Stimulated activated CD4-positive, alpha-beta T cell treated with anti-CD3 and anti-CD28 coated beads, Interleukin-2, amount 100 ng/mL, for 48 hours (primary cell): ENCODE data around the gene EGFR.

Experiments
- DNase-seq, 2 donors: peaks; one replicate each; pipeline ENCODE4 v3.0.0-alpha.2; 2020

Gene EGFR

DNA sequence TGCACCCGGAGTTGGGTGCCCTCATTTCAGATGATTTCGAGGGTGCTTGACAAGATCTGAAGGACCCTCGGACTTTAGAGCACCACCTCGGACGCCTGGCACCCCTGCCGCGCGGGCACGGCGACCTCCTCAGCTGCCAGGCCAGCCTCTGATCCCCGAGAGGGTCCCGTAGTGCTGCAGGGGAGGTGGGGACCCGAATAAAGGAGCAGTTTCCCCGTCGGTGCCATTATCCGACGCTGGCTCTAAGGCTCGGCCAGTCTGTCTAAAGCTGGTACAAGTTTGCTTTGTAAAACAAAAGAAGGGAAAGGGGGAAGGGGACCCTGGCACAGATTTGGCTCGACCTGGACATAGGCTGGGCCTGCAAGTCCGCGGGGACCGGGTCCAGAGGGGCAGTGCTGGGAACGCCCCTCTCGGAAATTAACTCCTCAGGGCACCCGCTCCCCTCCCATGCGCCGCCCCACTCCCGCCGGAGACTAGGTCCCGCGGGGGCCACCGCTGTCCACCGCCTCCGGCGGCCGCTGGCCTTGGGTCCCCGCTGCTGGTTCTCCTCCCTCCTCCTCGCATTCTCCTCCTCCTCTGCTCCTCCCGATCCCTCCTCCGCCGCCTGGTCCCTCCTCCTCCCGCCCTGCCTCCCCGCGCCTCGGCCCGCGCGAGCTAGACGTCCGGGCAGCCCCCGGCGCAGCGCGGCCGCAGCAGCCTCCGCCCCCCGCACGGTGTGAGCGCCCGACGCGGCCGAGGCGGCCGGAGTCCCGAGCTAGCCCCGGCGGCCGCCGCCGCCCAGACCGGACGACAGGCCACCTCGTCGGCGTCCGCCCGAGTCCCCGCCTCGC lies at the start of gene EGFR:
Gene EGFR (plus strand): TSS at position 657 of the 830 bp plus-strand sequence. CDS start 261 bp downstream, outside the sequence.
- DNase-seq, result no peak

GRCh38 chr7:54969208-54969967 lies 49.4 kb upstream of the EGFR start:
- DNase-seq, result no peak

GRCh38 chr7:54972733-54973294 lies 46.0 kb upstream of the EGFR start:
- DNase-seq, result no peak

- DNase-seq, result no peak
These were observed 40.3 kb upstream of the EGFR start for GRCh38 chr7:54978364-54979116.

DNA sequence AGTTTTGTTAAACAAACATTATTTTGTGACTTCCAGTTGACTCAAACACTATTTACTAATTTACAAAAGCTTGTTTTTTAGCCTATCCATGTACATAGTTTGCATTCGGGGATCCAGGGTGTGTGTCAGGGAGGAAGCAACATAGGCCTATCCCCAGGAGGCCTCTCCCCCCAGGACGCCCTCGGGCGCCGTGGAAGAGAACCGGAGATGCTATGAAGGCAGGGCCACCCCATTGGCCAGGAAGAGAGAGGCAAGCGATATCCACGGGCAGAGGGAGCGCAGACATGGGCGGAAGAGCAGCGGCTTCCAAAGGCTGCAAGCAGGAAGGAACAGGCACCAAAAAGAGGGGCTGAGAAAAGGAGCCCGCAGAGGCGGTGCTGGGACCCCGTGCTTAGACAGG lies 38.3 kb upstream of the EGFR start:
- DNase-seq, result no peak

DNA sequence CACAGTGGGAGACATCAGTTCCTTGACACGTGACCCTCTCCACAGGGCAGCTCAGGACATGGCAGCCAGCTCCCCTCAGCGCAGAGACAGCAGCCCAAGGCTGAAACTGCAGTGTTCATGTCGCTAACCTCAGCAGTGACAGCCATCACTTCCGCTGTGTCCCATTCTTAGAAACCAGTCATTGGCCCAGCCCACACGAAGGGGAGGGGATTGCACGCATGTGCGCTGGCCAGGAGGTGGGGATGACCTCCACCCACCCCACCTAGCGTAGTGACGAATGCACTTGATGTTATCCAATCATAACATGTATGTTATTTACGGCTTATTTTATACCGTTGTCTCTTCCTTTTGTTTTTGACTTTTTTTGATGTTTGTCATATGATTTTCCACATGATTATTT lies 36.9 kb upstream of the EGFR start:
- DNase-seq, result no peak

- DNase-seq, result no peak
These were observed 33.1 kb upstream of the EGFR start for GRCh38 chr7:54985426-54986330.

DNA sequence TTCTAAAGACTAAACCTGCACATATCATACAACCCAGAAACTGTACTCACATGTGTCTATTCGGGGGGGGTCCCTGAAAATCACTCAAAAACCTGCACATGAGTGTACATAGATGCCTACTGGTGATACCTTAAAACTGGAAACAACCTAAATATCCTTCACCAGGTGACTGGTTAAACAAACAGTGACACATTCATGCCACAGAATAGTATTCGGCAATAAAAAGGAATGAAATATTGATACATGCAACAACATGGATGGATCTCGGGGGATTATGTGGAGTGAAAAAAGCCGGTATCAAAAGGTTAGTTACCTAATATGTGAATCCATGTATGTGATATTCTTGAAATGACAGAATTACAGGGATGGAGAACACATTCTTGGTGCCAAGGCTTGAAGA lies 32.1 kb upstream of the EGFR start:
- DNase-seq, result no peak

DNA sequence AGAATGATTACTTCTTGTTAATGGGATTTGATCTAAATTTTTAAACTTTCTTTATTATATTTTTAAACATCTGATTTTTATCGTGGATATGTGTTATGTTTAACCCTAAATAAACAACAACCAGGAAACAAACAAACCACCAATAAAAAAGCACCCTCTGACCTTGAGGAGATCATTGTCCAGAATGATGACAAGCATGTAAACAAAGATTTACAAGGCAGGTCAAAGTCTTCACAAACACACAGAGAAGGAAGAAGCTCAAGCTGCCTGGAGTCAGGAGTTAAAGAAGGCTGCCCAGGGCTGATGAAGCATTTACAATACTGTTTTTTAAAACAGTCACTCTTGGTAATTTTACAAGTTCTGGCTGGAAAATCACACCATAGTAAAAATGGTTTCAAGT lies 31.0 kb upstream of the EGFR start:
- no peak for DNase-seq

GRCh38 chr7:54988516-54988915 lies 30.3 kb upstream of the EGFR start:
- DNase-seq, result no peak

GRCh38 chr7:54989453-54990225 lies 29.2 kb upstream of the EGFR start:
- DNase-seq, result no peak

DNA sequence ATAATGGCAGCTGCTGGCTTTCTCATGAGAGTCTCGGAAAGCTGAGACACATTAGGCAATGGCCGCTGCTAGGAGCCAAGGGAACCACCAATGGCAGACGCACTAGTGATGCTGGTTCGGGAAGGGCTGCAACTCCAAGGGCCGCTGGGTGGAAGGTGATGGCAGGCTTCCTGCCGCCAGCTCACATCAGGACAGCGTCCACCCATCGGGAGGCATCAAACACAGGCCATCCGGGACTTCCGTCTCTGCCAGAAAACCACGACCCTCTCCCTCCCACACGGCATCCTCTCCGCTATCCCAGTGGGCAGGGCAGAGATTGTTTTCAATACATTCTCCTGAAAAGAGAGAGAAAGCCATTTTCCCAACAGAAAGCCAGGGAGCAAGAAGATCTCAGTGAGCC lies 27.5 kb upstream of the EGFR start:
- DNase-seq, result no peak

GRCh38 chr7:54992871-54993475 lies 25.8 kb upstream of the EGFR start:
- no peak for DNase-seq

GRCh38 chr7:54995166-54995565 lies 23.7 kb upstream of the EGFR start:
- DNase-seq, result no peak

DNA sequence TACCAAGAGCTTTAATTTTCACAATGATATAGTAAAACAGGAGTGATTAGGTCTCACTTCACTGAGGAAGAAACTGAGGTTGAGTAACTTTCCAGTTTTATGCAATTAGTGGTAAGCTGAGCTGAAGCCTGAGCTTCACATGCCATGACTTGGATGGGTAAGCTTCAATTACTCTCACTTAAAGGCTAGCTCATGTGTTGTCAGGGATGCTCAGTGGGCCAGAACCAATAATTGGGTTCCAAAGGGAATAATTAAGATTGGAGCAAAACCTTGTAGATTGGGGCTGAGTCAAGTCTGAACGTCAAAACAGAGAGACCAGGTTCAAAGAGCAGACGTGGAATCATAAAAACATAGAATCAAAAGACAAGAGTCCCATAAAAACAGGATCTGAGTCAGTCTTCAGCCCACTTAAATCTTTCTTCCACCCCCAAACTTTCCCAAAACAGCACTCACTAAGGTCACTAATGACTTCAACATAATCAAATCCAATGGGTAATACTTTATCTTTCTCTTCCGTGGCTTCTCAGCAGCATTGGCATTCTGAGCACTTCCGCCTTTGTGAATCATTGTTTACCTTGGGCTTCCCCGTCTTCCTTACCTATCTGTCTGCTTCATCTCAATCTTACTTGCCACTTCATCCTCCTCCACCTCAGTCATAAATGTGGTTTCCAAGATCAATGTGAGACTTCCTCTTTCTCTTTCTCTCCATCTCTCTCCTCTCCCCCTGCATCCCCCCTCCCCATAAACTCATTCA lies 23.0 kb upstream of the EGFR start:
- peak in 1 of 2 donors; percentile 12 for DNase-seq

- DNase-seq, result no peak
These were observed 22.4 kb upstream of the EGFR start for GRCh38 chr7:54996391-54996790.

- no peak for DNase-seq
These were observed 14.2 kb upstream of the EGFR start for GRCh38 chr7:55004579-55004978.

GRCh38 chr7:55005241-55005851 lies 13.5 kb upstream of the EGFR start:
- no peak for DNase-seq

DNA sequence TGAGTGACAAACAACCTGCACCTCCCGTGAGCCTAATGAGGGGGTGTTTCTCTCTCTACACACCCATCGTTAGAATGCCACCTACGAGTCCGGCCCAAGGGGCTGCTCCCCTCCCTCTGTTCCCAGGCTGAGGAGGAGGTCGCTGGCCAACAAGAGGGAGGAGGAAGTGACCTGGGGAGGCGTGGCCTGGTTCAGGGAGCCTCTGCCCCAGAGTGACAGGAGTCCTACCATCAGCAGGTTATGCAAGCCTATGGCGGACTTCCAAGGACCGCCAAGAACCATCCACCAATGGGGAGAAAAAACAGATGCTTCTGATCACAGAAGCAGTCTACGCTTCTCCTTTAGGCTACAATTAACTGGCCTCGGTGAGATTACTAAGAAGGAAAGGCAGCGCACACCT lies 12.3 kb upstream of the EGFR start:
- DNase-seq, result no peak

DNA sequence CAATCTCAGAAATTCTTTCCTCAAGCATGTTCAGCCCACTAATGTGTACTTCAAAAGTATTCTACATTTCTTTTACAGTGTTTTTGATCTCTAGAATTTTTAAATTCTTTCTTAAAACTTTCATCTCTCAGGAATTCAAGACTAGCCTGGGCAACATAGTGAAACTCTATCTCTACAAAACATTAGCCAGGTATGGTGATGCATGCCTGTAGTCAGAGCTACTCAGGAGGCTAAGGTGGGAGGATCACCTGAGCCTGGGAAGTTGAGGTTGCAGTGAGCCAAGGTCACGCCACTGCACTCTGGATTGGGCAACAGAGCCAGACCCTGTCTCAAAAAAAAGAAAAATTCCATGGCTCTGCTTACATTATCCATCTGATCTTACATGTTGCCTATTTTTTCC lies 5.0 kb upstream of the EGFR start:
- no peak for DNase-seq
